Gastrocnemius medialis (tissue), 4 donors: ENCODE results near the gene WHRN.

ENCODE experiments used
- POLR2A ChIP-seq, 2 donors: fragments of 450-650 bp; IDR thresholded peaks; one replicate each; pipeline ENCODE4 v1.6.1; 2017; ENCODE audit warnings: antibody characterized with exemption in 2 of 2, mild to moderate bottlenecking in 2 of 2, moderate library complexity in 2 of 2
- TF ChIP-seq, protein P1 (sequence below), 5 experiments: fragments of 450-650 bp in 3 of 5; fragments of 200-600 bp in 2 of 5; sonication (generic) in 2 of 5; IDR thresholded peaks in 4 of 5; conservative IDR thresholded peaks in 1 of 5; 1 replicate in 4 of 5; 2 replicates in 1 of 5; pipeline ENCODE4 v1.5.1; 2016 to 2019; ENCODE audit warnings: antibody characterized with exemption in 5 of 5, mild to moderate bottlenecking in 3 of 5, moderate library complexity in 3 of 5

GRCh38 chr9:114505187-114506081 is at the start of gene WHRN:
- TF ChIP-seq, protein P1, sequence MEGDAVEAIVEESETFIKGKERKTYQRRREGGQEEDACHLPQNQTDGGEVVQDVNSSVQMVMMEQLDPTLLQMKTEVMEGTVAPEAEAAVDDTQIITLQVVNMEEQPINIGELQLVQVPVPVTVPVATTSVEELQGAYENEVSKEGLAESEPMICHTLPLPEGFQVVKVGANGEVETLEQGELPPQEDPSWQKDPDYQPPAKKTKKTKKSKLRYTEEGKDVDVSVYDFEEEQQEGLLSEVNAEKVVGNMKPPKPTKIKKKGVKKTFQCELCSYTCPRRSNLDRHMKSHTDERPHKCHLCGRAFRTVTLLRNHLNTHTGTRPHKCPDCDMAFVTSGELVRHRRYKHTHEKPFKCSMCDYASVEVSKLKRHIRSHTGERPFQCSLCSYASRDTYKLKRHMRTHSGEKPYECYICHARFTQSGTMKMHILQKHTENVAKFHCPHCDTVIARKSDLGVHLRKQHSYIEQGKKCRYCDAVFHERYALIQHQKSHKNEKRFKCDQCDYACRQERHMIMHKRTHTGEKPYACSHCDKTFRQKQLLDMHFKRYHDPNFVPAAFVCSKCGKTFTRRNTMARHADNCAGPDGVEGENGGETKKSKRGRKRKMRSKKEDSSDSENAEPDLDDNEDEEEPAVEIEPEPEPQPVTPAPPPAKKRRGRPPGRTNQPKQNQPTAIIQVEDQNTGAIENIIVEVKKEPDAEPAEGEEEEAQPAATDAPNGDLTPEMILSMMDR (IDR thresholded peaks at IDR 0.05 in 4 of 5, conservative IDR thresholded peaks at IDR 0.05 in 1 of 5): no peak
- TF ChIP-seq POLR2A (IDR thresholded peaks at IDR 0.05): no peak
